Activated CD4-positive, CD25-positive, alpha-beta regulatory T cell treated with anti-CD3 and anti-CD28 coated beads, Interleukin-2, amount 50 U/mL, for 72 hours (primary cell): Measurements from ENCODE around the gene PCCA.
A peak's percentile ranks its signal among the peaks of the same experiment; 100 is the strongest.
"Not testable (repeated sequence)": the region's sequence is repeated elsewhere in the genome, so short reads cannot be mapped to it uniquely, and the experiment has no call there.

Experiments
- DNase-seq: peaks from one replicate; pipeline ENCODE4 v3.0.0; 2021

Gene PCCA

GRCh38 chr13:100559886-100560285, 471.0 kb downstream of the PCCA start:
- DNase-seq: no peak

GRCh38 chr13:100560498-100561157, 471.7 kb downstream of the PCCA start:
- no peak for DNase-seq

GRCh38 chr13:100561158-100561499, 472.2 kb downstream of the PCCA start:
- no peak for DNase-seq

- DNase-seq: no peak
These were observed 472.8 kb downstream of the PCCA start for GRCh38 chr13:100561599-100562204.

GRCh38 chr13:100563779-100564178, 474.9 kb downstream of the PCCA start:
- no peak for DNase-seq

- DNase-seq: no peak
These were observed 475.7 kb downstream of the PCCA start for GRCh38 chr13:100564444-100565223.

GRCh38 chr13:100565286-100565685, 476.4 kb downstream of the PCCA start:
- no peak for DNase-seq

- DNase-seq: no peak
These were observed 477.6 kb downstream of the PCCA start for GRCh38 chr13:100566543-100566942.

GRCh38 chr13:100573121-100573520, 484.2 kb downstream of the PCCA start:
- DNase-seq: peak; percentile 72

GRCh38 chr13:100577239-100577638, 488.3 kb downstream of the PCCA start:
- DNase-seq: not testable (repeated sequence)
